IMR-90 (cell line): ENCODE results near the gene AJAP1. TPM values are rescaled to one million over a fixed set of nuclear protein-coding genes. Genes with fewer than 3 reads are reported as not detected.

Source experiments
- ATAC-seq: fragments of 200-7000 bp; cut with Tn5 transposase; 2 replicates; pipeline ENCODE4 v1.9.1; 2020; ENCODE audit warnings: low read depth, mild to moderate bottlenecking, moderate library complexity
- BruUV-seq: library from RNA; stranded (reverse); fragments of 400-500 nt; replicated peaks from 2 replicates; lab custom pipeline; 2021; lab: Mats Ljungman, UMichigan
- CTCF ChIA-PET: fragments of 300-600 bp; formaldehyde crosslinking; extraction: SDS; loops from one replicate; lab custom pipeline; 2021; ENCODE audit warnings: antibody characterized with exemption; lab: Yijun Ruan, JAX
- POLR2A ChIA-PET: fragments of 300-600 bp; sonication (Branson Sonifier 250); formaldehyde crosslinking; loops from one replicate; lab custom pipeline; 2022; ENCODE audit warnings: antibody characterized with exemption; ENCODE audit not compliant: unreplicated experiment; lab: Charles Lee
- DNase-seq: peaks from one replicate; pipeline ENCODE4 v3.0.0; 2013
- H2AFZ ChIP-seq: replicated peaks from 2 replicates; pipeline ENCODE3; 2013; ENCODE audit warnings: low read length, mild to moderate bottlenecking; ENCODE audit not compliant: poor library complexity
- H2AK5ac ChIP-seq: 2 replicates; pipeline ENCODE4 v1.6.1; 2013; ENCODE audit warnings: low read depth, low read length, inconsistent platforms
- H2AK9ac ChIP-seq: replicated peaks from 2 replicates; pipeline ENCODE3; 2013; ENCODE audit warnings: mild to moderate bottlenecking, low read depth, low read length, moderate library complexity; ENCODE audit not compliant: poor library complexity
- H2BK120ac ChIP-seq: 2 replicates; pipeline ENCODE4 v1.6.1; 2013; ENCODE audit warnings: low read depth, low read length, inconsistent platforms
- H2BK15ac ChIP-seq: 3 replicates; pipeline ENCODE4 v1.6.1; 2013; ENCODE audit warnings: low read depth, low read length, inconsistent platforms
- H2BK20ac ChIP-seq: 2 replicates; pipeline ENCODE4 v1.6.1; 2013; ENCODE audit warnings: low read depth, mild to moderate bottlenecking, inconsistent platforms, low read length, moderate library complexity
- H2BK5ac ChIP-seq: 2 replicates; pipeline ENCODE4 v1.6.1; 2013; ENCODE audit warnings: mild to moderate bottlenecking, low read depth, low read length, inconsistent platforms; ENCODE audit not compliant: poor library complexity, severe bottlenecking
- H3K14ac ChIP-seq: replicated peaks from 2 replicates; pipeline ENCODE4 v1.6.1; 2013; ENCODE audit warnings: low read depth, low read length, inconsistent platforms
- H3K18ac ChIP-seq: 2 replicates; pipeline ENCODE4 v1.6.1; 2013; ENCODE audit warnings: low read depth, low read length, control low read depth
- H3K23ac ChIP-seq: 2 replicates; pipeline ENCODE4 v1.6.1; 2013; ENCODE audit warnings: low read depth, low read length, inconsistent platforms
- H3K27ac ChIP-seq: 2 replicates; pipeline ENCODE4 v1.5.1; 2013; ENCODE audit warnings: mild to moderate bottlenecking, control low read depth, low read length; ENCODE audit not compliant: insufficient read depth
- H3K27me3 ChIP-seq: 2 replicates; pipeline ENCODE4 v1.6.1; 2013; ENCODE audit warnings: low read length; ENCODE audit not compliant: control insufficient read depth, insufficient read depth
- H3K36me3 ChIP-seq: 2 replicates; pipeline ENCODE4 v1.6.1; 2013; ENCODE audit warnings: low read length, mixed read lengths; ENCODE audit not compliant: control insufficient read depth, insufficient read depth
- H3K4ac ChIP-seq: 2 replicates; pipeline ENCODE4 v1.6.1; 2013; ENCODE audit warnings: low read depth, low read length, inconsistent platforms
- H3K4me1 ChIP-seq: 2 replicates; pipeline ENCODE4 v1.6.1; 2013; ENCODE audit warnings: low read length, mixed read lengths; ENCODE audit not compliant: control insufficient read depth, insufficient read depth
- H3K4me2 ChIP-seq: 2 replicates; pipeline ENCODE4 v1.6.1; 2013; ENCODE audit warnings: low read depth, mild to moderate bottlenecking, control low read depth, low read length, moderate library complexity
- H3K4me3 ChIP-seq: 2 replicates; pipeline ENCODE4 v1.5.1; 2013; ENCODE audit warnings: low read depth, mild to moderate bottlenecking, control low read depth, low read length, moderate library complexity; ENCODE audit not compliant: insufficient read depth
- H3K56ac ChIP-seq: 2 replicates; pipeline ENCODE4 v1.6.1; 2013; ENCODE audit warnings: low read length, inconsistent platforms; ENCODE audit not compliant: insufficient read depth; ENCODE audit errors: extremely low read depth
- H3K79me1 ChIP-seq, 2 experiments: 2 replicates each; pipeline ENCODE4 v1.6.1; 2013; ENCODE audit warnings: low read length in 2 of 2, inconsistent platforms in 1 of 2, low read depth in 1 of 2
- H3K9ac ChIP-seq: 2 replicates; pipeline ENCODE4 v1.6.1; 2013; ENCODE audit warnings: low read depth, low read length, control low read depth
- H3K9me1 ChIP-seq: 2 replicates; pipeline ENCODE4 v1.6.1; 2013; ENCODE audit warnings: low read length, inconsistent platforms; ENCODE audit not compliant: insufficient read depth
- H3K9me3 ChIP-seq: 2 replicates; pipeline ENCODE4 v1.6.1; 2013; ENCODE audit warnings: low read length; ENCODE audit not compliant: control insufficient read depth, insufficient read depth
- H4K20me1 ChIP-seq: 2 replicates; pipeline ENCODE4 v1.6.1; 2013; ENCODE audit warnings: low read length, inconsistent platforms; ENCODE audit not compliant: insufficient read depth
- H4K5ac ChIP-seq: 2 replicates; pipeline ENCODE4 v1.6.1; 2013; ENCODE audit warnings: mild to moderate bottlenecking, low read depth, low read length, control low read depth
- H4K8ac ChIP-seq, 2 experiments: 2 replicates each; pipeline ENCODE4 v1.6.1; 2013; ENCODE audit warnings: low read depth in 2 of 2, low read length in 2 of 2, control low read depth in 1 of 2, inconsistent platforms in 1 of 2
- H4K91ac ChIP-seq: 2 replicates; pipeline ENCODE4 v1.6.1; 2013; ENCODE audit warnings: low read depth, low read length, inconsistent platforms; ENCODE audit not compliant: insufficient read depth
- BHLHE40 ChIP-seq: fragments of 150-350 bp; IDR thresholded peaks from 2 replicates; pipeline ENCODE4 v1.6.1; 2016; ENCODE audit warnings: mild to moderate bottlenecking, low read depth, low read length
- CEBPB ChIP-seq: IDR thresholded peaks from 2 replicates; pipeline ENCODE4 v1.6.1; 2012; ENCODE audit warnings: low read depth, low read length, improper control_type of control experiment
- CHD1 ChIP-seq: IDR thresholded peaks from 2 replicates; pipeline ENCODE4 v1.6.1; 2012; ENCODE audit warnings: low read depth, low read length, improper control_type of control experiment
- FOS ChIP-seq: fragments of 150-350 bp; IDR thresholded peaks from 2 replicates; pipeline ENCODE4 v1.6.1; 2016; ENCODE audit warnings: low read depth, low read length
- MAFK ChIP-seq: IDR thresholded peaks from 2 replicates; pipeline ENCODE4 v1.6.1; 2012; ENCODE audit warnings: low read depth, low read length, improper control_type of control experiment
- MAZ ChIP-seq: IDR thresholded peaks from 2 replicates; pipeline ENCODE4 v1.6.1; 2012; ENCODE audit warnings: low read depth, mild to moderate bottlenecking, low read length, improper control_type of control experiment, moderate library complexity, borderline replicate concordance
- MXI1 ChIP-seq: IDR thresholded peaks from 2 replicates; pipeline ENCODE4 v1.6.1; 2012; ENCODE audit warnings: low read depth, mild to moderate bottlenecking, low read length, moderate library complexity, borderline replicate concordance
- NFE2L2 ChIP-seq: fragments of 150-350 bp; IDR thresholded peaks from 2 replicates; pipeline ENCODE4 v1.6.1; 2016; ENCODE audit warnings: low read depth, mild to moderate bottlenecking, low read length
- POLR2A ChIP-seq: IDR thresholded peaks from 2 replicates; pipeline ENCODE4 v1.6.1; 2012; ENCODE audit warnings: mild to moderate bottlenecking, low read depth, low read length
- RAD21 ChIP-seq: IDR thresholded peaks from 2 replicates; pipeline ENCODE4 v1.6.1; 2012; ENCODE audit warnings: low read length, improper control_type of control experiment
- RCOR1 ChIP-seq: IDR thresholded peaks from 2 replicates; pipeline ENCODE4 v1.6.1; 2012; ENCODE audit warnings: mild to moderate bottlenecking, low read length, improper control_type of control experiment; ENCODE audit not compliant: insufficient replicate concordance
- RFX5 ChIP-seq: IDR thresholded peaks from 2 replicates; pipeline ENCODE4 v1.8.0; 2012; ENCODE audit warnings: low read depth, mild to moderate bottlenecking, low read length, moderate library complexity
- SMC3 ChIP-seq: fragments of 150-350 bp; IDR thresholded peaks from 2 replicates; pipeline ENCODE4 v1.6.1; 2016; ENCODE audit warnings: low read depth, mild to moderate bottlenecking, antibody characterized with exemption, low read length, moderate library complexity
- WGBS, 2 experiments: methylation state at CpG; one replicate each; pipeline versions ENCODE4 v1.1.5 to v1.1.7; 2013; ENCODE audit warnings: missing lambda C conversion rate in 2 of 2; ENCODE audit not compliant: insufficient read length in 1 of 2; ENCODE audit errors: extremely low coverage in 2 of 2; 5-methylcytosine and 5-hydroxymethylcytosine counted together
- dilution Hi-C: fragments of 300-500 bp; cut with HindIII; formaldehyde crosslinking; loops from one replicate; pipeline ENCODE4 v1.14.3; 2018; ENCODE audit warnings: low sequenced_read_pairs; ENCODE audit not compliant: unreplicated experiment
- in situ Hi-C: fragments of 300-500 bp; cut with MboI; formaldehyde crosslinking; loops from 3 replicates; pipeline ENCODE4 v1.14.3; 2019; ENCODE audit warnings: low sequenced_read_pairs, inconsistent platforms, mixed read lengths
- intact Hi-C: fragments of 100-400 bp; cut with micrococcal nuclease; formaldehyde crosslinking; loops from 2 replicates; pipeline ENCODE4 v1.10.0; 2022
- polyA plus RNA-seq, 3 experiments: library from polyadenylated mRNA; depleted of rRNA; stranded (reverse); fragments of >200 nt; gene quantifications; 2 replicates each; pipeline ENCODE4 v1.2.3, GENCODE V29; 2012; ENCODE audit warnings: low replicate concordance in 1 of 3
- total RNA-seq: library from RNA; depleted of rRNA; stranded (reverse); fragments of >200 nt; gene quantifications from 2 replicates; pipeline ENCODE4 v1.2.3, GENCODE V29; 2012
- TF ChIP-seq, protein P1 (sequence below): fragments of 150-350 bp; IDR thresholded peaks from 2 replicates; pipeline ENCODE4 v1.6.1; 2016; ENCODE audit warnings: low read depth, mild to moderate bottlenecking, low read length, moderate library complexity, borderline replicate concordance
- TF ChIP-seq, protein P2 (sequence below): conservative IDR thresholded peaks from 2 replicates; pipeline ENCODE4 v1.5.1; 2012; ENCODE audit warnings: mild to moderate bottlenecking, low read depth, low read length, improper control_type of control experiment
- TF ChIP-seq, protein P3 (sequence below): fragments of 150-350 bp; IDR thresholded peaks from 2 replicates; pipeline ENCODE4 v1.6.1; 2017; ENCODE audit warnings: mild to moderate bottlenecking, antibody characterized with exemption, low read length, low read depth

The AJAP1 gene
- total and polyA plus RNA-seq, 2 of the 4 experiments (the other 2 are of a cell fraction), result under 0.01 to 0.02 TPM

DNA sequence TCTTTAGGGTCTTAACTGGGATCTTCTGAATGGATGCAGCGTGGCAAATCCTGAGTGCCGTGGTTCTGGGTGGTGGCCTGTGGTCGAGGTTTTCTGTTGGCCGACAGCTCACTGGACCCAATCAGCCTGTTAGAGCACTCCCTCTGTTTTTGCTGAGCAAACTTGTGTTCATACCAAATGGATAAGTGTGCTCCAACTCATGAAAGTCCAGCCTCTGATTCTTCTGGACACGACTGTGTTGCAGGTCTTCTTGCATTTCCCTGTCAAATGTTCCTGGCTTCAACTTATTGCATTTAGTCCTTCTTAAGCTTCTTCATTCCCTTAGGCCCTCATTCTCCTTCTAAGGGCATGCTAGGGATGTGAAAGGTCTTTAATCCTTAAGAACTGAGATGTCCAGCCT, 63.7 kb downstream of the AJAP1 start:
- no TSS peak for BruUV-seq
- ChIA-PET CTCF (no interaction called here), POLR2A (no interaction called here)
- dilution Hi-C loops, result no loop called here
- no peak overlapping the region for H2BK20ac ChIP-seq
- H3K9me3 ChIP-seq, result peaks cover 49% of the 10 kb centered on the region
- no peaks in the 10 kb centered on the region for H3K27me3 ChIP-seq
- H3K23ac ChIP-seq, result no peak overlapping the region
- H3K4ac ChIP-seq, result no peak overlapping the region
- H3K14ac ChIP-seq, result no peak overlapping the region
- H3K27ac ChIP-seq, result no peak overlapping the region
- no peak overlapping the region for H2BK15ac ChIP-seq
- intact Hi-C loops, result no loop called here
- H4K20me1 ChIP-seq, result no peaks in the 10 kb centered on the region
- 24% methylated on average over 3 of the region's 5 CpGs; no CpG with 5 or more reads in 1 of the 2 experiments for WGBS, 2 experiments
- no peak overlapping the region for H3K18ac ChIP-seq
- no peak for TF ChIP-seq FOS
- no peak for TF ChIP-seq MAFK
- no peak for TF ChIP-seq POLR2A
- no peak for TF ChIP-seq MXI1
- TF ChIP-seq RAD21, result no peak
- TF ChIP-seq, protein P1, sequence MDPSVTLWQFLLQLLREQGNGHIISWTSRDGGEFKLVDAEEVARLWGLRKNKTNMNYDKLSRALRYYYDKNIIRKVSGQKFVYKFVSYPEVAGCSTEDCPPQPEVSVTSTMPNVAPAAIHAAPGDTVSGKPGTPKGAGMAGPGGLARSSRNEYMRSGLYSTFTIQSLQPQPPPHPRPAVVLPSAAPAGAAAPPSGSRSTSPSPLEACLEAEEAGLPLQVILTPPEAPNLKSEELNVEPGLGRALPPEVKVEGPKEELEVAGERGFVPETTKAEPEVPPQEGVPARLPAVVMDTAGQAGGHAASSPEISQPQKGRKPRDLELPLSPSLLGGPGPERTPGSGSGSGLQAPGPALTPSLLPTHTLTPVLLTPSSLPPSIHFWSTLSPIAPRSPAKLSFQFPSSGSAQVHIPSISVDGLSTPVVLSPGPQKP, result no peak
- TF ChIP-seq SMC3, result no peak
- no peak for TF ChIP-seq RFX5
- no peak for TF ChIP-seq CEBPB
- TF ChIP-seq BHLHE40, result no peak
- TF ChIP-seq RCOR1, result no peak
- no peak for TF ChIP-seq CHD1
- TF ChIP-seq NFE2L2, result no peak
- TF ChIP-seq, protein P2, sequence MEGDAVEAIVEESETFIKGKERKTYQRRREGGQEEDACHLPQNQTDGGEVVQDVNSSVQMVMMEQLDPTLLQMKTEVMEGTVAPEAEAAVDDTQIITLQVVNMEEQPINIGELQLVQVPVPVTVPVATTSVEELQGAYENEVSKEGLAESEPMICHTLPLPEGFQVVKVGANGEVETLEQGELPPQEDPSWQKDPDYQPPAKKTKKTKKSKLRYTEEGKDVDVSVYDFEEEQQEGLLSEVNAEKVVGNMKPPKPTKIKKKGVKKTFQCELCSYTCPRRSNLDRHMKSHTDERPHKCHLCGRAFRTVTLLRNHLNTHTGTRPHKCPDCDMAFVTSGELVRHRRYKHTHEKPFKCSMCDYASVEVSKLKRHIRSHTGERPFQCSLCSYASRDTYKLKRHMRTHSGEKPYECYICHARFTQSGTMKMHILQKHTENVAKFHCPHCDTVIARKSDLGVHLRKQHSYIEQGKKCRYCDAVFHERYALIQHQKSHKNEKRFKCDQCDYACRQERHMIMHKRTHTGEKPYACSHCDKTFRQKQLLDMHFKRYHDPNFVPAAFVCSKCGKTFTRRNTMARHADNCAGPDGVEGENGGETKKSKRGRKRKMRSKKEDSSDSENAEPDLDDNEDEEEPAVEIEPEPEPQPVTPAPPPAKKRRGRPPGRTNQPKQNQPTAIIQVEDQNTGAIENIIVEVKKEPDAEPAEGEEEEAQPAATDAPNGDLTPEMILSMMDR, result no peak
- TF ChIP-seq, protein P3, sequence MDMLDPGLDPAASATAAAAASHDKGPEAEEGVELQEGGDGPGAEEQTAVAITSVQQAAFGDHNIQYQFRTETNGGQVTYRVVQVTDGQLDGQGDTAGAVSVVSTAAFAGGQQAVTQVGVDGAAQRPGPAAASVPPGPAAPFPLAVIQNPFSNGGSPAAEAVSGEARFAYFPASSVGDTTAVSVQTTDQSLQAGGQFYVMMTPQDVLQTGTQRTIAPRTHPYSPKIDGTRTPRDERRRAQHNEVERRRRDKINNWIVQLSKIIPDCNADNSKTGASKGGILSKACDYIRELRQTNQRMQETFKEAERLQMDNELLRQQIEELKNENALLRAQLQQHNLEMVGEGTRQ, result no peak
- TF ChIP-seq MAZ, result no peak
- no peak overlapping the region for H3K56ac ChIP-seq
- no peaks in the 10 kb centered on the region for H3K79me1 ChIP-seq
- H4K91ac ChIP-seq, result no peak overlapping the region
- no peak overlapping the region for H2AFZ ChIP-seq
- no peak overlapping the region for H4K8ac ChIP-seq
- no peak overlapping the region for H2BK5ac ChIP-seq
- H3K4me2 ChIP-seq, result no peak overlapping the region
- no peak overlapping the region for H3K4me3 ChIP-seq
- no peak overlapping the region for H2AK9ac ChIP-seq
- no peaks in the 10 kb centered on the region for H3K9me1 ChIP-seq
- H2AK5ac ChIP-seq, result no peak overlapping the region
- no peak for DNase-seq
- H3K36me3 ChIP-seq, result no peaks in the 10 kb centered on the region
- no peak overlapping the region for H4K5ac ChIP-seq
- no peaks in the 10 kb centered on the region for H3K4me1 ChIP-seq
- H2BK120ac ChIP-seq, result no peak overlapping the region
- in situ Hi-C loops, result no loop called here
- ATAC-seq, result no peak
- H3K9ac ChIP-seq, result no peak overlapping the region
